Fibroblast of lung (primary cell): Measurements from ENCODE around the gene MUC6.

ENCODE experiments used
- CTCF ChIP-seq, 2 donors: IDR thresholded peaks in 1 of 2; conservative IDR thresholded peaks in 1 of 2; 1 replicate in 1 of 2; 2 replicates in 1 of 2; pipeline ENCODE4 v1.5.1; 2011 to 2012; ENCODE audit warnings: low read length in 2 of 2, control low read depth in 1 of 2, inconsistent platforms in 1 of 2, low read depth in 1 of 2, mild to moderate bottlenecking in 1 of 2
- EZH2 ChIP-seq: IDR thresholded peaks from 2 replicates; pipeline ENCODE4 v1.5.1; 2012; ENCODE audit warnings: low read length, control low read depth, mild to moderate bottlenecking; ENCODE audit errors: missing control alignments

GRCh38 chr11:1077033-1077416, 40.5 kb upstream of the MUC6 start:
- TF ChIP-seq CTCF (conservative IDR thresholded peaks at IDR 0.05 in 1 of 2, IDR thresholded peaks at IDR 0.05 in 1 of 2; ENCODE audit: low read depth in 1 of 2, low read length in 2 of 2) (no peak), EZH2 (no peak)
